GM23338 (cell line): ENCODE results near the gene CHST11. TPM values are rescaled to one million over a fixed set of nuclear protein-coding genes. Genes with fewer than 3 reads are reported as not detected.

Source experiments
- ATAC-seq: fragments of 200-7000 bp; cut with Tn5 transposase; 3 replicates; pipeline ENCODE4 v1.9.1; 2020
- DNase-seq: peaks from one replicate; pipeline ENCODE4 v3.0.0-alpha.2; 2015; ENCODE audit warnings: low spot score
- H2AFZ ChIP-seq: fragments of 200-600 bp; sonication (generic); 2 replicates; pipeline ENCODE4 v1.8.0; 2016; ENCODE audit warnings: antibody characterized with exemption, mild to moderate bottlenecking, moderate library complexity
- H3F3A ChIP-seq: fragments of 200-600 bp; sonication (generic); replicated peaks from 2 replicates; pipeline ENCODE4 v1.8.0; 2017; ENCODE audit warnings: antibody characterized with exemption, mixed run types, low read depth
- H3K27ac ChIP-seq: fragments of 200-600 bp; sonication (generic); 2 replicates; pipeline ENCODE4 v1.6.1; 2016; ENCODE audit warnings: low read depth
- H3K27me3 ChIP-seq: fragments of 200-600 bp; sonication (generic); 2 replicates; pipeline ENCODE4 v1.8.0; 2016; ENCODE audit warnings: mild to moderate bottlenecking, mixed run types, moderate library complexity; ENCODE audit not compliant: insufficient read depth
- H3K36me3 ChIP-seq: fragments of 200-600 bp; sonication (generic); 2 replicates; pipeline ENCODE4 v1.8.0; 2016; ENCODE audit warnings: mild to moderate bottlenecking; ENCODE audit not compliant: insufficient read depth
- H3K4me1 ChIP-seq: fragments of 200-600 bp; sonication (generic); 2 replicates; pipeline ENCODE4 v1.8.0; 2016; ENCODE audit warnings: mild to moderate bottlenecking, moderate library complexity; ENCODE audit not compliant: insufficient read depth
- H3K4me2 ChIP-seq: fragments of 200-600 bp; sonication (generic); 2 replicates; pipeline ENCODE4 v1.7.1; 2017; ENCODE audit warnings: mixed run types
- H3K4me3 ChIP-seq: fragments of 200-600 bp; sonication (generic); 2 replicates; pipeline ENCODE4 v1.6.1; 2016; ENCODE audit warnings: mixed run types
- H3K79me2 ChIP-seq: fragments of 200-600 bp; sonication (generic); replicated peaks from 2 replicates; pipeline ENCODE4 v1.8.0; 2017; ENCODE audit warnings: mild to moderate bottlenecking; ENCODE audit not compliant: insufficient read depth
- H3K9me2 ChIP-seq: fragments of 200-600 bp; sonication (generic); 2 replicates; pipeline ENCODE4 v1.8.0; 2017; ENCODE audit not compliant: insufficient read depth
- H4K20me1 ChIP-seq: fragments of 200-600 bp; sonication (generic); replicated peaks from 2 replicates; pipeline ENCODE4 v1.8.0; 2017; ENCODE audit warnings: mild to moderate bottlenecking; ENCODE audit not compliant: insufficient read depth
- H3K27ac Mint-ChIP-seq: 2 replicates; pipeline ENCODE4 v1.8.0; 2020; ENCODE audit warnings: inconsistent platforms, mild to moderate bottlenecking, moderate library complexity, mixed read lengths
- H3K27me3 Mint-ChIP-seq: 3 replicates; pipeline ENCODE4 v1.8.0; 2022; ENCODE audit warnings: low read depth, mild to moderate bottlenecking, moderate library complexity, mixed read lengths, inconsistent platforms; ENCODE audit not compliant: insufficient read depth, poor library complexity
- H3K36me3 Mint-ChIP-seq: 3 replicates; pipeline ENCODE4 v1.8.0; 2021; ENCODE audit warnings: low read depth, mild to moderate bottlenecking, inconsistent platforms, moderate library complexity, mixed read lengths
- H3K4me1 Mint-ChIP-seq: 3 replicates; pipeline ENCODE4 v1.8.0; 2020; ENCODE audit warnings: mild to moderate bottlenecking, inconsistent platforms, mixed read lengths
- H3K4me3 Mint-ChIP-seq: 3 replicates; pipeline ENCODE4 v1.8.0; 2021; ENCODE audit warnings: moderate library complexity, mild to moderate bottlenecking, inconsistent platforms, mixed read lengths
- H3K9me3 Mint-ChIP-seq: 3 replicates; pipeline ENCODE4 v1.8.0; 2020; ENCODE audit warnings: moderate library complexity, mild to moderate bottlenecking, inconsistent platforms, mixed read lengths
- CREB1 ChIP-seq: fragments of 250-450 bp; sonication (Bioruptor Pico); IDR thresholded peaks from 2 replicates; pipeline ENCODE4 v1.5.0; 2020; ENCODE audit warnings: low read depth, mild to moderate bottlenecking, moderate library complexity
- CTCF ChIP-seq, 2 experiments: fragments of 200-600 bp in 1 of 2; sonication (generic) in 1 of 2; conservative IDR thresholded peaks; 2 replicates each; pipeline versions ENCODE4 v1.5.1 to v1.6.1; 2016 to 2017; ENCODE audit warnings: antibody characterized with exemption in 2 of 2, low read depth in 2 of 2, mild to moderate bottlenecking in 2 of 2, moderate library complexity in 1 of 2
- ETS1 ChIP-seq: IDR thresholded peaks from 2 replicates; pipeline ENCODE4 v1.6.1; 2016; ENCODE audit warnings: antibody characterized with exemption
- EZH2 ChIP-seq: fragments of 200-600 bp; sonication (generic); IDR thresholded peaks from one replicate; pipeline ENCODE4 v1.8.0; 2017; ENCODE audit warnings: antibody characterized with exemption, mild to moderate bottlenecking, low read depth; ENCODE audit not compliant: unreplicated experiment
- EZH2phosphoT487 ChIP-seq: fragments of 200-600 bp; sonication (generic); IDR thresholded peaks from one replicate; pipeline ENCODE4 v1.8.1; 2018; ENCODE audit warnings: antibody characterized with exemption; ENCODE audit not compliant: unreplicated experiment
- JUNB ChIP-seq: IDR thresholded peaks from one replicate; pipeline ENCODE4 v1.6.1; 2016; ENCODE audit warnings: antibody characterized with exemption; ENCODE audit not compliant: unreplicated experiment
- NANOG ChIP-seq: IDR thresholded peaks from 2 replicates; pipeline ENCODE4 v1.6.1; 2016; ENCODE audit warnings: antibody characterized with exemption, borderline replicate concordance
- POLR2AphosphoS5 ChIP-seq: IDR thresholded peaks from 2 replicates; pipeline ENCODE4 v1.6.1; 2016; ENCODE audit warnings: antibody characterized with exemption, low read depth
- REST ChIP-seq: IDR thresholded peaks from one replicate; pipeline ENCODE4 v1.6.1; 2018; ENCODE audit warnings: antibody characterized with exemption; ENCODE audit not compliant: unreplicated experiment
- STAT1 ChIP-seq: IDR thresholded peaks from one replicate; pipeline ENCODE4 v1.6.1; 2016; ENCODE audit warnings: antibody characterized with exemption; ENCODE audit not compliant: unreplicated experiment
- ZNF114 ChIP-seq: fragments of 250-450 bp; sonication (Bioruptor Pico); IDR thresholded peaks from 2 replicates; pipeline ENCODE4 v1.5.0; 2020; ENCODE audit warnings: mild to moderate bottlenecking, moderate library complexity
- ZNF331 ChIP-seq: fragments of 250-450 bp; sonication (Bioruptor Pico); IDR thresholded peaks from 2 replicates; pipeline ENCODE4 v1.5.0; 2020; ENCODE audit warnings: low read depth, mild to moderate bottlenecking, moderate library complexity
- ZNF462 ChIP-seq: fragments of 250-450 bp; sonication (Bioruptor Pico); IDR thresholded peaks from 2 replicates; pipeline ENCODE4 v1.5.0; 2020; ENCODE audit warnings: mild to moderate bottlenecking, moderate library complexity
- polyA plus RNA-seq: library from polyadenylated mRNA; unstranded; fragments of >200 nt; fragmentation: Nextera tagmentation; extraction: Ambion mirVana; gene quantifications from 2 replicates; pipeline ENCODE4 v1.2.1, GENCODE V29; 2016
- total RNA-seq: library from RNA; depleted of rRNA; stranded (reverse); fragments of >200 nt; shearing (Covaris generic); gene quantifications from 2 replicates; pipeline ENCODE4 v1.2.3, GENCODE V29; 2014

The CHST11 gene
- total and polyA plus RNA-seq, 2 experiments from 2014 or later, result 7.7 to 25.7 TPM

DNA sequence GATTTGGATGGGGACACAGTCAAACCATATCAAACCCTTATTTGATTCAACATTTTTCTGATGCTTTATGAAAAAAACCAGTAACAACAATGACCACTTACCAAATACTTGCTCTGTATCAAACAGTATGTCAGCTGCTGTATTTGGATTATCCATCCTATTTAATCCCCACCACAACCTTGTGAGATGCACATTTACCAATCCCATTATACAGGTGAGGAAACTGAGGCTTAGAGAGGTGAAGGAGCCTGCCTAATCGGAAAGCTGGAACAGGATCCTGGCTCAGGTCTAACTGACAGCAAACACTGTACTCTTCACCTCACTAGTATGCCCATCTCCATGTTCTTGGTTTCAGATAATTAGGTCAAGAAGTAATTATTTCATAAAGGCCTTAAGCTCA, 13.8 kb downstream of the CHST11 start:
- no peak for TF ChIP-seq EZH2
- TF ChIP-seq CTCF (conservative IDR thresholded peaks at IDR 0.05; ENCODE audit: low read depth in 2 of 2), result no peak
- no peak for TF ChIP-seq ZNF331 (CRISPR knock-in tag)
- TF ChIP-seq ZNF462, result no peak
- no peak for TF ChIP-seq JUNB
- TF ChIP-seq CREB1 (CRISPR knock-in tag), result no peak
- no peak for TF ChIP-seq ETS1
- no peak for TF ChIP-seq POLR2AphosphoS5
- no peak for TF ChIP-seq EZH2phosphoT487
- no peak for TF ChIP-seq STAT1
- no peak for TF ChIP-seq ZNF114
- TF ChIP-seq NANOG, result no peak
- no peak for TF ChIP-seq REST
- H3K9me2 ChIP-seq, result peaks cover 3% of the 10 kb centered on the region; the same call in 1 of the 2 replicates
- H2AFZ ChIP-seq, result no peak overlapping the region
- no peaks in the 10 kb centered on the region for H3F3A ChIP-seq
- peaks cover 15% of the 10 kb centered on the region for H3K4me1 ChIP-seq
- no peak for ATAC-seq
- Mint-ChIP-seq H3K4me1 (peaks cover 38% of the 10 kb centered on the region), H3K36me3 (no peaks in the 10 kb centered on the region), H3K27me3 (peaks cover 8% of the 10 kb centered on the region), H3K9me3 (no peaks in the 10 kb centered on the region), H3K27ac (no peak overlapping the region), H3K4me3 (no peak overlapping the region)
- H4K20me1 ChIP-seq, result peaks cover 19% of the 10 kb centered on the region
- H3K27me3 ChIP-seq, result no peaks in the 10 kb centered on the region
- no peak overlapping the region for H3K4me3 ChIP-seq
- DNase-seq, result no peak
- H3K36me3 ChIP-seq, result no peaks in the 10 kb centered on the region
- no peak overlapping the region for H3K4me2 ChIP-seq
- H3K79me2 ChIP-seq, result peaks cover 25% of the 10 kb centered on the region
- H3K27ac ChIP-seq, result no peak overlapping the region
